MM.1S (cell line): Measurements from ENCODE around the gene TBATA.

ENCODE experiments used
- EZH2 ChIP-seq: fragments of 300-600 bp; sonication (generic); optimal IDR thresholded peaks from 2 replicates; pipeline ENCODE3; 2017; ENCODE audit warnings: low read depth, mild to moderate bottlenecking, antibody characterized with exemption, low read length, mixed read lengths
- TF ChIP-seq, protein P1 (sequence below): fragments of 300-600 bp; sonication (generic); IDR thresholded peaks from 2 replicates; pipeline ENCODE4 v1.5.1; 2016; ENCODE audit warnings: antibody characterized with exemption, low read length, mixed read lengths

- TF ChIP-seq, protein P1, sequence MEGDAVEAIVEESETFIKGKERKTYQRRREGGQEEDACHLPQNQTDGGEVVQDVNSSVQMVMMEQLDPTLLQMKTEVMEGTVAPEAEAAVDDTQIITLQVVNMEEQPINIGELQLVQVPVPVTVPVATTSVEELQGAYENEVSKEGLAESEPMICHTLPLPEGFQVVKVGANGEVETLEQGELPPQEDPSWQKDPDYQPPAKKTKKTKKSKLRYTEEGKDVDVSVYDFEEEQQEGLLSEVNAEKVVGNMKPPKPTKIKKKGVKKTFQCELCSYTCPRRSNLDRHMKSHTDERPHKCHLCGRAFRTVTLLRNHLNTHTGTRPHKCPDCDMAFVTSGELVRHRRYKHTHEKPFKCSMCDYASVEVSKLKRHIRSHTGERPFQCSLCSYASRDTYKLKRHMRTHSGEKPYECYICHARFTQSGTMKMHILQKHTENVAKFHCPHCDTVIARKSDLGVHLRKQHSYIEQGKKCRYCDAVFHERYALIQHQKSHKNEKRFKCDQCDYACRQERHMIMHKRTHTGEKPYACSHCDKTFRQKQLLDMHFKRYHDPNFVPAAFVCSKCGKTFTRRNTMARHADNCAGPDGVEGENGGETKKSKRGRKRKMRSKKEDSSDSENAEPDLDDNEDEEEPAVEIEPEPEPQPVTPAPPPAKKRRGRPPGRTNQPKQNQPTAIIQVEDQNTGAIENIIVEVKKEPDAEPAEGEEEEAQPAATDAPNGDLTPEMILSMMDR: no peak
- TF ChIP-seq EZH2: no peak
These were observed 54.2 kb downstream of the TBATA start for GRCh38 chr10:70730955-70731354.
